Upper lobe of left lung (tissue), 6 donors: ENCODE data around the gene MEIOSIN. TPM values are rescaled to one million over a fixed set of nuclear protein-coding genes. Genes with fewer than 3 reads are reported as not detected.

Source experiments
- ATAC-seq, 2 donors: fragments of 200-7000 bp; cut with Tn5 transposase; one replicate each; pipeline ENCODE4 v1.9.1; 2022; ENCODE audit warnings: mild to moderate bottlenecking in 2 of 2, moderate library complexity in 2 of 2; ENCODE audit not compliant: low FRiP score in 2 of 2
- DNase-seq, 2 donors: peaks; one replicate each; pipeline ENCODE4 v3.0.0-alpha.2; 2019 to 2020
- H3K27ac ChIP-seq, 4 donors: fragments of 200-600 bp; sonication (generic); one replicate each; pipeline ENCODE4 v1.5.1; 2016 to 2019
- H3K27me3 ChIP-seq, 4 donors: fragments of 200-600 bp; sonication (generic); one replicate each; pipeline ENCODE4 v1.5.1; 2017 to 2019
- H3K36me3 ChIP-seq, 4 donors: fragments of 200-600 bp; sonication (generic); one replicate each; pipeline ENCODE4 v1.5.1; 2016 to 2019
- H3K4me1 ChIP-seq, 4 donors: fragments of 200-600 bp; sonication (generic); one replicate each; pipeline ENCODE4 v1.5.1; 2018 to 2019
- H3K4me3 ChIP-seq, 4 donors: fragments of 200-600 bp; sonication (generic); one replicate each; pipeline ENCODE4 v1.5.1; 2017 to 2019; ENCODE audit warnings: mild to moderate bottlenecking in 2 of 4, moderate library complexity in 1 of 4
- H3K9me3 ChIP-seq, 4 donors: fragments of 200-600 bp; sonication (generic); one replicate each; pipeline ENCODE4 v1.5.1; 2018 to 2019
- EP300 ChIP-seq, 4 donors: sonication (generic); formaldehyde crosslinking; IDR thresholded peaks; one replicate each; pipeline ENCODE4 v1.5.1; 2017; ENCODE audit warnings: antibody characterized with exemption in 4 of 4, control low read depth in 2 of 4
- POLR2A ChIP-seq, 4 donors: fragments of 450-650 bp; IDR thresholded peaks; one replicate each; pipeline ENCODE4 v1.5.1; 2016 to 2017; ENCODE audit warnings: antibody characterized with exemption in 4 of 4, mild to moderate bottlenecking in 2 of 4
- POLR2AphosphoS5 ChIP-seq, 2 donors: sonication (generic); formaldehyde crosslinking; IDR thresholded peaks; one replicate each; pipeline ENCODE4 v1.5.1; 2017; ENCODE audit warnings: antibody characterized with exemption in 2 of 2
- WGBS, 2 donors: methylation state at CpG; one replicate each; pipeline ENCODE4 v1.1.5; 2017 to 2018; 5-methylcytosine and 5-hydroxymethylcytosine counted together
- total RNA-seq, 6 donors: library from RNA; depleted of rRNA in 4 of 6; stranded (reverse); fragments of >200 nt in 4 of 6; gene quantifications; one replicate each; pipeline versions ENCODE4 v1.1.0 to v1.2.1, GENCODE V29; 2016 to 2021
- TF ChIP-seq, protein P1 (sequence below), 6 experiments: fragments of 450-650 bp in 4 of 6; fragments of 200-600 bp in 2 of 6; sonication (generic) in 2 of 6; IDR thresholded peaks; one replicate each; pipeline ENCODE4 v1.5.1; 2016 to 2019; ENCODE audit warnings: antibody characterized with exemption in 6 of 6
- donor health status: DM: no; HTN: no; CAD: no; lungs with moderate emphysema.
- donor health status: DM: no; HTN: yes; CAD: no; lungs with severe emphysema.

MEIOSIN gene
- total RNA-seq, 6 donors from 2014 or later = not detected

DNA sequence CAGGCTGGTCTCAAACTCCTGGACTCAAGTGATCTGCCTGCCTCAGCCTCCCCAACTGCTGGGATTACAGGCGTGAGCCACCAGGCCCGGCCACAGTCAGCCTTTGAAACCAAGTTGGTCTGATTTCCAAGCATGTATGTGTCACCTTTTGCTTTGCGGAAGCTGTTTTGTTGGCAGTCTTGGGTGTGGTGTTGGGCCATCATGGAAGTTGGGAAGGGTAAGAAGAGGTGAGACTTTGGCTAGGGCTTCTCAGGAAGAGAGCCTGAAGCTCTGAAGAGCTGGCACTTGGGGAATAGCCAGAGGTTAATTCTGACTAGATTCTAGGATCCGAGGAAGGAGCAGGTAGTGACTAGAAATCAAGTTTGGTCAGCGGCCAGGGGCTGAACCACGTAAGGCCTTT is 79.1 kb downstream of the MEIOSIN start:
- Histone ChIP-seq H3K4me1 (peaks cover 5 to 13% (median 7%) of the 10 kb centered on the region in 4 donors), H3K36me3 (peaks cover 0 to 2% (median 0%) of the 10 kb centered on the region in 4 donors), H3K27ac (no peak overlapping the region), H3K4me3 (no peak overlapping the region), H3K27me3 (no peaks in the 10 kb centered on the region), H3K9me3 (no peaks in the 10 kb centered on the region)
- DNase-seq = no peak
- TF ChIP-seq EP300 (IDR thresholded peaks at IDR 0.05) (no peak), POLR2A (IDR thresholded peaks at IDR 0.05) (no peak), POLR2AphosphoS5 (IDR thresholded peaks at IDR 0.05) (no peak)
- TF ChIP-seq, protein P1, sequence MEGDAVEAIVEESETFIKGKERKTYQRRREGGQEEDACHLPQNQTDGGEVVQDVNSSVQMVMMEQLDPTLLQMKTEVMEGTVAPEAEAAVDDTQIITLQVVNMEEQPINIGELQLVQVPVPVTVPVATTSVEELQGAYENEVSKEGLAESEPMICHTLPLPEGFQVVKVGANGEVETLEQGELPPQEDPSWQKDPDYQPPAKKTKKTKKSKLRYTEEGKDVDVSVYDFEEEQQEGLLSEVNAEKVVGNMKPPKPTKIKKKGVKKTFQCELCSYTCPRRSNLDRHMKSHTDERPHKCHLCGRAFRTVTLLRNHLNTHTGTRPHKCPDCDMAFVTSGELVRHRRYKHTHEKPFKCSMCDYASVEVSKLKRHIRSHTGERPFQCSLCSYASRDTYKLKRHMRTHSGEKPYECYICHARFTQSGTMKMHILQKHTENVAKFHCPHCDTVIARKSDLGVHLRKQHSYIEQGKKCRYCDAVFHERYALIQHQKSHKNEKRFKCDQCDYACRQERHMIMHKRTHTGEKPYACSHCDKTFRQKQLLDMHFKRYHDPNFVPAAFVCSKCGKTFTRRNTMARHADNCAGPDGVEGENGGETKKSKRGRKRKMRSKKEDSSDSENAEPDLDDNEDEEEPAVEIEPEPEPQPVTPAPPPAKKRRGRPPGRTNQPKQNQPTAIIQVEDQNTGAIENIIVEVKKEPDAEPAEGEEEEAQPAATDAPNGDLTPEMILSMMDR (IDR thresholded peaks at IDR 0.05) = no peak
- 87 to 92% methylated on average over 6 of the region's 6 CpGs for WGBS, 2 donors
- ATAC-seq = no peak

Other genes starting within 250 kb of the MEIOSIN start
- gene RTN2, start 236.4 kb upstream of the MEIOSIN start, total RNA-seq = 10 to 100 TPM in 3 of 6 donors, 1 to 10 TPM in 3; 5.2 to 17.8 (median 11.1) TPM
- 1 to 10 TPM in 3 of 6 donors, under 1 TPM in 2, not detected in 1; 0.89 to 6.3 (median 1.1) TPM for gene PPM1N, start 235.0 kb upstream of the MEIOSIN start, total RNA-seq
- 100 to 1,000 TPM in 4 of 6 donors, 10 to 100 TPM in 2; 68.1 to 266 (median 143) TPM for gene VASP, start 226.0 kb upstream of the MEIOSIN start, total RNA-seq
- 10 to 100 TPM in 5 of 6 donors, 1 to 10 TPM in 1; 9.9 to 14.3 (median 12.7) TPM for gene OPA3, start 148.6 kb upstream of the MEIOSIN start, total RNA-seq
- gene GPR4, start 131.2 kb upstream of the MEIOSIN start, total RNA-seq = 10 to 100 TPM in 2 of 6 donors, 1 to 10 TPM in 4; 1.0 to 22.1 (median 6.8) TPM
- 10 to 100 TPM; 34.1 to 70.2 (median 48.2) TPM for gene EML2, start 94.0 kb upstream of the MEIOSIN start, total RNA-seq
- 10 to 100 TPM in 1 of 6 donors, 1 to 10 TPM in 5; 2.9 to 17.8 (median 6.0) TPM for gene GIPR, start 65.2 kb upstream of the MEIOSIN start, total RNA-seq
- gene SNRPD2, start 41.5 kb upstream of the MEIOSIN start, total RNA-seq = 100 to 1,000 TPM in 5 of 6 donors, 10 to 100 TPM in 1; 58.7 to 261 (median 161) TPM
- gene QPCTL, start 40.8 kb upstream of the MEIOSIN start, total RNA-seq = 10 to 100 TPM in 3 of 6 donors, 1 to 10 TPM in 3; 7.1 to 18.3 (median 10.1) TPM
- 10 to 100 TPM; 12.0 to 21.1 (median 20.6) TPM for gene FBXO46, start 2.5 kb upstream of the MEIOSIN start, total RNA-seq
- 10 to 100 TPM in 4 of 6 donors, 1 to 10 TPM in 2; 6.2 to 36.7 (median 17.8) TPM for gene SIX5, start 35.8 kb downstream of the MEIOSIN start, total RNA-seq
- gene DMPK, start 49.1 kb downstream of the MEIOSIN start, total RNA-seq = 100 to 1,000 TPM in 1 of 6 donors, 10 to 100 TPM in 5; 24.2 to 192 (median 43.8) TPM
- gene DMWD, start 59.4 kb downstream of the MEIOSIN start, total RNA-seq = 100 to 1,000 TPM in 1 of 6 donors, 10 to 100 TPM in 5; 29.4 to 109 (median 57.4) TPM
- 1 to 10 TPM in 1 of 6 donors, under 1 TPM in 3, not detected in 2; 0.15 to 5.2 (median 0.32) TPM for gene RSPH6A, start 81.9 kb downstream of the MEIOSIN start, total RNA-seq
- gene SYMPK, start 129.7 kb downstream of the MEIOSIN start, total RNA-seq = 100 to 1,000 TPM in 2 of 6 donors, 10 to 100 TPM in 4; 35.0 to 345 (median 76.0) TPM
- 1 to 10 TPM in 1 of 6 donors, under 1 TPM in 2, not detected in 3; 0.46 to 1.2 (median 0.46) TPM for gene FOXA3, start 130.9 kb downstream of the MEIOSIN start, total RNA-seq
- 10 to 100 TPM; 23.2 to 36.5 (median 30.5) TPM for gene IRF2BP1, start 152.7 kb downstream of the MEIOSIN start, total RNA-seq
- gene MYPOP, start 169.2 kb downstream of the MEIOSIN start, total RNA-seq = 10 to 100 TPM in 2 of 6 donors, 1 to 10 TPM in 4; 2.3 to 13.6 (median 9.2) TPM
- not detected for gene NANOS2, start 181.3 kb downstream of the MEIOSIN start, total RNA-seq
- gene NOVA2, start 240.4 kb downstream of the MEIOSIN start, total RNA-seq = 10 to 100 TPM in 4 of 6 donors, 1 to 10 TPM in 2; 4.7 to 19.0 (median 13.9) TPM